GM12864 (cell line): Measurements from ENCODE around the gene EPHB1.

ENCODE experiments used
- DNase-seq: peaks from one replicate; pipeline ENCODE4 v3.0.0-alpha.2; 2011; ENCODE audit warnings: low read depth
- H3K4me3 ChIP-seq: 2 replicates; pipeline ENCODE4 v1.5.1; 2011; ENCODE audit warnings: mild to moderate bottlenecking, low read depth, low read length, control low read depth
- TF ChIP-seq, protein P1 (sequence below): IDR thresholded peaks from 2 replicates; pipeline ENCODE4 v1.5.1; 2011; ENCODE audit warnings: low read depth, mild to moderate bottlenecking, moderate library complexity, low read length, control low read depth, inconsistent platforms; ENCODE audit errors: missing control alignments

EPHB1 gene

DNA sequence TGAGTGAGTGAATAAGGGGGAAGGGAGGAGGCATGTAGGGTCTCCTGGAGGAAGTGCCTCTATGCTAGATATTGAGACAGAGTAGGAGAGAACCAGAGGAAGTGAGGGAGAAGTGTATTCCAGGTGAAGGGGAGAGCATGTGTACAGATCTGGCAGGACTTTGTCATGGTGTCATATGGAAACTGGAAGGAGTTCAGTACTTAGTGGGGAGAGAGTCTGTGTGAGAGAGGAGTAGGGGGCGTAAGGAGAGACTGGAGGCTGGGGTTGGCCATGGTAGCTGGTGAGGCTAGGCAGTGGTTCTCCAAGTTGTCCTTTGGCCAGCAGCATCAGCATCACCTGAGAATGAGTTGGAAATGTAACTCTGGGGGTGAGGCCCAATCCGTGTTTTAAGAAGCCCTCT is 29.6 kb upstream of the EPHB1 start:
- no peak for DNase-seq
- TF ChIP-seq, protein P1, sequence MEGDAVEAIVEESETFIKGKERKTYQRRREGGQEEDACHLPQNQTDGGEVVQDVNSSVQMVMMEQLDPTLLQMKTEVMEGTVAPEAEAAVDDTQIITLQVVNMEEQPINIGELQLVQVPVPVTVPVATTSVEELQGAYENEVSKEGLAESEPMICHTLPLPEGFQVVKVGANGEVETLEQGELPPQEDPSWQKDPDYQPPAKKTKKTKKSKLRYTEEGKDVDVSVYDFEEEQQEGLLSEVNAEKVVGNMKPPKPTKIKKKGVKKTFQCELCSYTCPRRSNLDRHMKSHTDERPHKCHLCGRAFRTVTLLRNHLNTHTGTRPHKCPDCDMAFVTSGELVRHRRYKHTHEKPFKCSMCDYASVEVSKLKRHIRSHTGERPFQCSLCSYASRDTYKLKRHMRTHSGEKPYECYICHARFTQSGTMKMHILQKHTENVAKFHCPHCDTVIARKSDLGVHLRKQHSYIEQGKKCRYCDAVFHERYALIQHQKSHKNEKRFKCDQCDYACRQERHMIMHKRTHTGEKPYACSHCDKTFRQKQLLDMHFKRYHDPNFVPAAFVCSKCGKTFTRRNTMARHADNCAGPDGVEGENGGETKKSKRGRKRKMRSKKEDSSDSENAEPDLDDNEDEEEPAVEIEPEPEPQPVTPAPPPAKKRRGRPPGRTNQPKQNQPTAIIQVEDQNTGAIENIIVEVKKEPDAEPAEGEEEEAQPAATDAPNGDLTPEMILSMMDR: no peak
- H3K4me3 ChIP-seq: no peak overlapping the region

DNA sequence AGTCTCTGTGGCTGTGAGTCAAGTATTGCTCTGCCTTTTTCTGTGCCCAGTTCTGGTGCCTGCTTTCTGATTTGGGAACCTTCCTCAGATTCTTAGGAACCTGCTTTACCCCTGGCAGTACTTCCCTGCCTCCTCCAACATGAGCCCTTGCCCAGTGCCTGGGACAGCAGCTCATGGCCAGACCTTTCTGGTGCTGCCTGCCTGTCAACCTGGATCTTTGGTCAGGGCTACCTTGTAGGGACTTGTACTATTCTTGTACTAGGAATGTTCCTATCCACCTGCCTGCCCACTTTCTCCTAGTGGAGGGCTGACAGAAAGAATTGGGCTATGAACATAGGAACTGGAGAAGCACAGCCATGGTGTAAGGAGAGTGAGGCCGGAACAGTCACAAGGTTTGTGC is 28.8 kb upstream of the EPHB1 start:
- TF ChIP-seq, protein P1: no peak
- DNase-seq: no peak
- H3K4me3 ChIP-seq: no peak overlapping the region

DNA sequence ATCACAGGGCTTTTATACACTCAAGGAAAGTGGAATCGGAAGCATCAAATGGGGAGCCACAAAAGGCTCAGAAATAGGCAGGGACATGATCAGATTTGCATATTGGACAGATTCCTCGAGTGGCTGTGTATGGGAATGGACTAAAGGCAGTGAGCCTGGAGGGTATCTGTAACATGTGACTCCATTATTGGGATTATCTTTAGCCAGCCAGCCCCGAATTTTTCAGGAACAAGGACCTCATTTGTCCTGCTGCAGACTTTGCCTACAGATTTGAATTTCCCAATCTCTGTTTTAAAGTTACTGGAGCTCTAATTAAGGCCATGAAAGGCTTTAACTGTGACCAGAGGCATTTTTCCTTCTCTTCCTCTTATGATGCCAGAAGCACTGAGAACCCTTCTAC is 26.9 kb upstream of the EPHB1 start:
- DNase-seq: no peak
- no peak overlapping the region for H3K4me3 ChIP-seq
- TF ChIP-seq, protein P1: no peak

DNA sequence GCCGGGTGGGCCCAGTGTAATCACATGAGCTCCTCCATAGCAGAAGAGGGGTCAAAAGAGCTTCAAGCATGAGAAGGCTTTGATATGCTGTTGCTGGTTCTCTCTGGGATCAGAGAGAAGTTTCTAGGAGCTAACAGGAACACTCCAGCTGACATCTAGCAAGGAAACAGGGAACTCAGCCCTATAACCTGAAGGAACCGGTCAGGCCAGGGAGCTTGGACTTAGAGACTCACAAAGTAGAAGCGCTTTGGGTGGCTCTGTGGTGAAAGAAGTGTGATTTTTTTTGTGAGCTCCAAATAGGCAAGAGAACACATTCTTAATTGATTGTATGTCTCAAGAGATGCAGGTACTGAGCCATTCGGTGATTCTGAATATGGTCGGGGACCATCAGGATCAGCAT is 26.2 kb upstream of the EPHB1 start:
- no peak for DNase-seq
- no peak overlapping the region for H3K4me3 ChIP-seq
- TF ChIP-seq, protein P1: no peak

DNA sequence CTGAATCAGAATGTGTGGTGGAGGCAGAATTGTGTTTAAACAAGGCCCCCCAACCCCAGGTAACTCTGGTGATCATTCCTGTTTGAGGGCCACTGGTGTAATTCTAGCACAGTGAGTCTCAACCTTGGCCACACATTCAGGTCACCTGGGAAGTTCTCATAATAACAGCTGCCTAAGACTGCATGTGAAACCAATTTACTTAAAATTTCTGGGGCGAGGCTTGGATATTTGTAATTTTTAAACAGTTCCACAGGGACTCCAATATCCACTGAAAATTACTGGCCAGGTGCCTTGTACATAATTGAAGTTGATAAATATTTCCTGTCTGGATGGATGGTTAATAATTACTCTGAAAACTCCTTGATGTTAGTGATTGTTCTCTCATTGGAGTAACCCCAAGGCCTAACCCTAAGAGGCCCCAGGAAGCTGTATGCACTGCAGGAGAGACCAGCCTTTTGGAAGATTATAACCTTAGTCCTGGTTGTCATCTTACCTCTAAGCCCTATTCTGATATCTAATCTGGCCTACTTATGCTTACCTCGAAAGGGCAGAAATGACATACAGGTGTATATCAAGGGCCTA is 25.7 kb upstream of the EPHB1 start:
- DNase-seq: no peak
- TF ChIP-seq, protein P1: no peak

DNA sequence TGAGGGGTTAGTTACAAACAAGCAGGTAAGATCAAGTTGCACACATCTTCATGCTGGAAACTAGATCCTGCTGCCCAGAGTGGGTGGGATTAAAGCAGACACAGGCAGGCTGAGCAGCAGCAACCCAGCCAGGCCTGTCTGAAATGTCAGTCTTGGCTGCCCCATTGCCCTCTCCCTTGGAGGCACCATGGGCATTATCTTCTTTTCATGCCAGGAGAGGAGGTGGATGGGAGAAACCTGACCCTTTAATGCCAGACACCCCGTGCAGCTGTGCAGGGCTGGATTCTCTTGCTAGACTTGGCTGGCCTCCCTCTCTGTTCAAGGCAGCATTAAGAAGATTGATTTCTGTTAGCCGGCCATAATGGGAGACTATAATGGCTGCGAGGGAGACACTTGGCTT is 23.0 kb upstream of the EPHB1 start:
- no peak for DNase-seq
- no peak overlapping the region for H3K4me3 ChIP-seq

More for the DNA sequence above, 25.7 kb upstream of the EPHB1 start:
- H3K4me3 ChIP-seq: no peak overlapping the region

DNA sequence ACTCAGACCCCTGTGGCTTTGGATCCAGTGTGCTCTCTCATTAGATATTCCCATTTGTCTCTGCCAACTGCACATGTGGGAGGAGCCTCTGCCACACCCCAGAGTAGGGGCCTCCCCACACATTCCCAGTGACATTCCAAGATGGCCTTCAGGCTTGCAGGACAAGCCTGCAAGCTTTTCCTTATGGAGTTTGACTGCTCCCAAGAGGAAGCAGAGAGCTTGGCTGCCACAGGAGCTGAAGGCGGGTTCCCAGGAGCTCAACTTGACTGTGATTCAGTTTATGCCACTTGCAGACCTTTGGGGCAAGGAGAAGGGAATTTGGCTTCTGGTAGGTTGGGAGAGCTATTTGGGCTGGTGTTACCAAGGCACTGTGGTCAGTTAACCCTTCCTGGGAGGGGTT is 22.5 kb upstream of the EPHB1 start:
- no peak overlapping the region for H3K4me3 ChIP-seq
- TF ChIP-seq, protein P1: no peak
- no peak for DNase-seq

More for the DNA sequence above, 23.0 kb upstream of the EPHB1 start:
- TF ChIP-seq, protein P1: no peak
